NCI-H1694 (cell line): ENCODE data around the gene KIAA0586.
"Not testable (repeated sequence)": the region's sequence is repeated elsewhere in the genome, so short reads cannot be mapped to it uniquely, and the experiment has no call there.

Experiments
- DNase-seq: peaks from one replicate; lab custom pipeline; 2025; lab: John Stamatoyannopoulos, UW

The KIAA0586 gene

GRCh38 chr14:58427281-58428117, at the start of gene KIAA0586, which contains the start of gene TIMM9:
Gene KIAA0586, plus strand, starts transcription at chr14:58427719. Its CDS starts 546 bp downstream, at chr14:58428265.
Gene TIMM9, minus strand, starts transcription at chr14:58427531. Its CDS starts 15,586 bp downstream, at chr14:58411945.
- peak; percentile 99 for DNase-seq

- DNase-seq, result no peak
These were observed 36.7 kb upstream of the KIAA0586 start for GRCh38 chr14:58390830-58391229.

- no peak for DNase-seq
These were observed 32.0 kb upstream of the KIAA0586 start for GRCh38 chr14:58395562-58395811.

GRCh38 chr14:58395812-58396788, 31.4 kb upstream of the KIAA0586 start, which contains the start of gene TOMM20L:
Gene TOMM20L, plus strand, starts transcription at chr14:58395930. Its CDS starts 28 bp downstream, at chr14:58395958.
- no peak for DNase-seq

- peak; percentile 6 for DNase-seq
These were observed 30.4 kb upstream of the KIAA0586 start for GRCh38 chr14:58397156-58397555.

- DNase-seq, result no peak
These were observed 29.0 kb upstream of the KIAA0586 start for GRCh38 chr14:58398495-58398894.

GRCh38 chr14:58398895-58399294, 28.6 kb upstream of the KIAA0586 start:
- DNase-seq, result no peak

GRCh38 chr14:58401587-58401986, 25.9 kb upstream of the KIAA0586 start:
- no peak for DNase-seq

- DNase-seq, result no peak
These were observed 18.8 kb upstream of the KIAA0586 start for GRCh38 chr14:58408681-58409215.

- no peak for DNase-seq
These were observed 12.7 kb upstream of the KIAA0586 start for GRCh38 chr14:58414845-58415244.

GRCh38 chr14:58415636-58416547, 11.6 kb upstream of the KIAA0586 start:
- no peak for DNase-seq

- DNase-seq, result not testable (repeated sequence)
These were observed 10.6 kb upstream of the KIAA0586 start for GRCh38 chr14:58416934-58417333.

GRCh38 chr14:58426670-58427280, 744 bp upstream of the KIAA0586 start:
- peak; percentile 40 for DNase-seq

GRCh38 chr14:58428118-58428683, 682 bp downstream of the KIAA0586 start:
- peak; percentile 34 for DNase-seq

- no peak for DNase-seq
These were observed 2.6 kb downstream of the KIAA0586 start for GRCh38 chr14:58430156-58430555.

GRCh38 chr14:58439476-58439875, 12.0 kb downstream of the KIAA0586 start:
- DNase-seq, result no peak

- DNase-seq, result no peak
These were observed 17.1 kb downstream of the KIAA0586 start for GRCh38 chr14:58444627-58445026.

GRCh38 chr14:58455593-58456265, 28.2 kb downstream of the KIAA0586 start:
- DNase-seq, result no peak

GRCh38 chr14:58460772-58461171, 33.3 kb downstream of the KIAA0586 start:
- DNase-seq, result no peak

GRCh38 chr14:58463147-58463546, 35.6 kb downstream of the KIAA0586 start:
- DNase-seq, result no peak
